Keratinocyte (primary cell): ENCODE measurements around the gene CRADD.

Experiments
- CTCF ChIP-seq, 3 experiments: IDR thresholded peaks in 1 of 3; conservative IDR thresholded peaks in 1 of 3; optimal IDR thresholded peaks in 1 of 3; 2 replicates in 2 of 3; 3 replicates in 1 of 3; pipeline versions ENCODE3 to v1.5.1; 2011; ENCODE audit warnings: low read length in 3 of 3, mild to moderate bottlenecking in 3 of 3, moderate library complexity in 2 of 3, control low read depth in 1 of 3, inconsistent platforms in 1 of 3; ENCODE audit not compliant: insufficient read depth in 2 of 3; ENCODE audit errors: extremely low read depth in 1 of 3
- EZH2 ChIP-seq: IDR thresholded peaks from one replicate; pipeline ENCODE4 v1.6.1; 2012; ENCODE audit warnings: inconsistent platforms, mild to moderate bottlenecking, low read length, moderate library complexity

DNA sequence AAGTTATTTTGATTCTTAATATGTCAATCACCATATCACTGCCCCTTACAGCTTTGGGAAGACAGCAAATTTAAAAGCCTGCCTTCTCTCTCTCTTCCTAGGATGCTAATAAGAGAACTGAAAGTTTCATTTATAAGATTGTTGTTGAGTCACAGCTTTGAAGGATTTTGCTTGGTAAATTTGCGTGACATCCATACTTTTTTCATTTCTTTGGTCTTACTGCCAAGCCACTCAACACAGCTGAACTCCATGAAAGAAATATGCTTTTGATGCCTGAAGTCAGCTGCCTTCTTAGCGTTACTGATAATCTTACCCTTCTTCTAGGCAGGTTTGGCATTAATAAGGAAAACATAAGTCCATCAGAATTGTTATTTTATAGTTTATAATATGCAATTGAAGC, 155.0 kb downstream of the CRADD start:
- TF ChIP-seq CTCF (optimal IDR thresholded peaks at IDR 0.05 in 1 of 3, IDR thresholded peaks at IDR 0.05 in 1 of 3, conservative IDR thresholded peaks at IDR 0.05 in 1 of 3; ENCODE audit: extremely low read depth in 1 of 3, insufficient read depth in 2 of 3, low read length in 3 of 3) (no peak), EZH2 (no peak)
